HL-60 (cell line): ENCODE results near the gene NMNAT3.

Experiments
- DNase-seq, 2 experiments: peaks; one replicate each; pipeline ENCODE4 v3.0.0-alpha.2; 2010 to 2020; ENCODE audit warnings: low read depth in 1 of 2, low spot score in 1 of 2
- H3K27ac ChIP-seq: fragments of 250-450 bp; sonication (Bioruptor Pico); replicated peaks from 2 replicates; pipeline ENCODE4 v1.5.1; 2020; ENCODE audit warnings: mild to moderate bottlenecking, moderate library complexity
- H3K27me3 ChIP-seq: fragments of 250-450 bp; sonication (Bioruptor Pico); 2 replicates; pipeline ENCODE4 v1.5.1; 2021; ENCODE audit warnings: mild to moderate bottlenecking, moderate library complexity; ENCODE audit not compliant: insufficient read depth, poor library complexity, severe bottlenecking
- H3K4me3 ChIP-seq: replicated peaks from 2 replicates; pipeline ENCODE4 v1.5.1; 2011; ENCODE audit warnings: mild to moderate bottlenecking, control low read depth, low read length; ENCODE audit not compliant: insufficient read depth
- GABPA ChIP-seq: IDR thresholded peaks from 2 replicates; pipeline ENCODE4 v1.6.1; 2012; ENCODE audit warnings: low read depth
- POLR2AphosphoS5 ChIP-seq: IDR thresholded peaks from 2 replicates; pipeline ENCODE4 v1.6.1; 2012; ENCODE audit warnings: low read depth
- REST ChIP-seq: IDR thresholded peaks from 2 replicates; pipeline ENCODE4 v1.6.1; 2012; ENCODE audit warnings: low read depth; ENCODE audit not compliant: insufficient replicate concordance
- SPI1 ChIP-seq: IDR thresholded peaks from 2 replicates; pipeline ENCODE4 v1.6.1; 2012; ENCODE audit warnings: low read depth, mild to moderate bottlenecking, borderline replicate concordance
- TF ChIP-seq, protein P1 (sequence below): IDR thresholded peaks from one replicate; pipeline ENCODE4 v1.5.1; 2011; ENCODE audit warnings: low read length, control low read depth, inconsistent platforms; ENCODE audit not compliant: insufficient read depth

The NMNAT3 gene

GRCh38 chr3:139537361-139537760, 140.4 kb downstream of the NMNAT3 start:
- TF ChIP-seq REST (no peak), SPI1 (no peak), GABPA (no peak), POLR2AphosphoS5 (no peak)
- TF ChIP-seq, protein P1, sequence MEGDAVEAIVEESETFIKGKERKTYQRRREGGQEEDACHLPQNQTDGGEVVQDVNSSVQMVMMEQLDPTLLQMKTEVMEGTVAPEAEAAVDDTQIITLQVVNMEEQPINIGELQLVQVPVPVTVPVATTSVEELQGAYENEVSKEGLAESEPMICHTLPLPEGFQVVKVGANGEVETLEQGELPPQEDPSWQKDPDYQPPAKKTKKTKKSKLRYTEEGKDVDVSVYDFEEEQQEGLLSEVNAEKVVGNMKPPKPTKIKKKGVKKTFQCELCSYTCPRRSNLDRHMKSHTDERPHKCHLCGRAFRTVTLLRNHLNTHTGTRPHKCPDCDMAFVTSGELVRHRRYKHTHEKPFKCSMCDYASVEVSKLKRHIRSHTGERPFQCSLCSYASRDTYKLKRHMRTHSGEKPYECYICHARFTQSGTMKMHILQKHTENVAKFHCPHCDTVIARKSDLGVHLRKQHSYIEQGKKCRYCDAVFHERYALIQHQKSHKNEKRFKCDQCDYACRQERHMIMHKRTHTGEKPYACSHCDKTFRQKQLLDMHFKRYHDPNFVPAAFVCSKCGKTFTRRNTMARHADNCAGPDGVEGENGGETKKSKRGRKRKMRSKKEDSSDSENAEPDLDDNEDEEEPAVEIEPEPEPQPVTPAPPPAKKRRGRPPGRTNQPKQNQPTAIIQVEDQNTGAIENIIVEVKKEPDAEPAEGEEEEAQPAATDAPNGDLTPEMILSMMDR: no peak
- H3K4me3 ChIP-seq: no peak overlapping the region
- peaks cover 36% of the 10 kb centered on the region for H3K27me3 ChIP-seq
- no peak overlapping the region for H3K27ac ChIP-seq
- DNase-seq: no peak

DNA sequence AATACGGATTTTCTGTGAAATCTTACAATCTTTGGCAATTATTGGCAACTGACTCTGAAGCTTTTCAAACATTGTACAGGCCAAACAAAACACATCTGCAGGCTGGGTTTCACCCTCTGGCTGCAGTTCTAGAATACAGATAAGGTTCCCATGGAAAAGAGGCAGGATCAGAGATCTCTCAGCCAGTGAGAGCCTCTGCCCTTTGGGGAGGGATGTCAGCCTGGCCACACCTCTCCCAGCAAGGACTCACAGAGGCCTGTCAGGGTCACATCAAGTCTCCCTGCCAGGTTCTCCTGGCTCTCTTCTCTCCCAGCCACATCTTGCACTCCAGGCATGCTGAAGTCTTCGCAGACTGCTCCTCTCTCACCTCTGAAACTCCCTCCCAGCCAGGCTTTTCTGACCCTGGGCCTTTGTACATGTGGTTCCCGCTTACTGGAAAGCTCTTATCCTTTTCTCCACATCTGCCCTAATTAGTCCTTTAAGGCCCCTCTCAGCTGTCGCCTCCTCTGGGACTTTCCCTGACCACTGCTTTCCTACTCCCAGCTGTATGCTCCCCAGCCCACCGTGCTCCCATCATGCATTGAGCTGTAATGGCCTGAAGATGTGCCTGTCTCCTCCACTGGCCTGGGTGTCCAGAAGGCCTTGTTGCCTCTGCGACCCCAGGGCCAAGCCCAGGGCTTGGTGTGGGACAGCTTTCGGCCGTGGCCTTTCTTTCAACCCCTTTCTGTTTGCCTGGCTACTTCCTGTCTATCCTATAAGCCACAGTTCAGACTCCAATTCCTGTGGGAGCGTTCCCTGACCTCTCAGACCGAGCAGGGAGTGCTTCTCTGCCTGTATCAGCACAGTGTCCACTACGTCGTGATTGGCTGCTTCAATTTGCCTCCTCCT, 142.5 kb downstream of the NMNAT3 start:
- no peak overlapping the region for H3K27ac ChIP-seq
- no peak for DNase-seq
- H3K27me3 ChIP-seq: peaks cover 27% of the 10 kb centered on the region
- TF ChIP-seq SPI1: no peak
- TF ChIP-seq, protein P1: no peak
- TF ChIP-seq REST: no peak
- TF ChIP-seq GABPA: no peak
- no peak for TF ChIP-seq POLR2AphosphoS5
- no peak overlapping the region for H3K4me3 ChIP-seq

DNA sequence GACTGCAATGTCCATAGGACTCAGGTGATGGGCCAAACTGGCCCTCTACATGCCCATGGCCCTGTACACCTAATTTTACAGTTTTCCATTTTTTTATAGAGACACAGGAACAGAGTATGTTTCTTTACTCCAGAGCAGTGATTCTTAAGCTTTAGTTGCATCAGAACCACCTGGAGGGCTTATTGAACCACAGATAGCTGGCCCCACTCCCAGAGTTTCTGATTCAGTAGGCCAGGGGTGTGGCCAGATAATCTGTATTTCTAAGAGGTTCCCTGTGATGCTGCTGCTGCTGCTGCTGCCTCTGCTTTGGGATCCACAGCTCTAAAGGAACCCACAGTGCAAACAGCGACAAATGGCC, 143.3 kb downstream of the NMNAT3 start:
- peaks cover 20% of the 10 kb centered on the region for H3K27me3 ChIP-seq
- no peak overlapping the region for H3K27ac ChIP-seq
- TF ChIP-seq POLR2AphosphoS5: no peak
- TF ChIP-seq GABPA: no peak
- no peak for TF ChIP-seq REST
- no peak for TF ChIP-seq SPI1
- TF ChIP-seq, protein P1: no peak
- no peak overlapping the region for H3K4me3 ChIP-seq
- DNase-seq: no peak
